Right lobe of liver (tissue), 6 donors: ENCODE results near the gene PLPP6. TPM values are rescaled to one million over a fixed set of nuclear protein-coding genes. Genes with fewer than 3 reads are reported as not detected.

Experiments used
- ATAC-seq, 4 donors: fragments of 200-7000 bp; cut with Tn5 transposase; one replicate each; pipeline ENCODE4 v1.9.1; 2020; ENCODE audit warnings: mild to moderate bottlenecking in 4 of 4, moderate library complexity in 4 of 4
- DNase-seq, 3 donors: peaks; one replicate each; pipeline ENCODE4 v3.0.0-alpha.2; 2020
- H3K27ac ChIP-seq, 3 donors: fragments of 200-600 bp; one replicate each; pipeline ENCODE4 v1.8.0; 2022
- H3K27me3 ChIP-seq, 2 donors: fragments of 200-600 bp; one replicate each; pipeline ENCODE4 v1.8.0; 2022
- H3K36me3 ChIP-seq, 4 donors: fragments of 200-600 bp; sonication (generic) in 1 of 4; one replicate each; pipeline versions ENCODE4 v1.5.1 to v1.8.0; 2017 to 2022; ENCODE audit warnings: control low read depth in 1 of 4
- H3K4me1 ChIP-seq, 4 donors: fragments of 200-600 bp; sonication (generic) in 1 of 4; one replicate each; pipeline versions ENCODE4 v1.5.1 to v1.8.0; 2017 to 2022; ENCODE audit warnings: control low read depth in 1 of 4
- H3K4me3 ChIP-seq, 3 donors: fragments of 200-600 bp; one replicate each; pipeline ENCODE4 v1.8.0; 2022
- H3K9me3 ChIP-seq, 4 donors: fragments of 200-600 bp; sonication (generic) in 1 of 4; one replicate each; pipeline versions ENCODE4 v1.5.1 to v1.8.0; 2017 to 2022; ENCODE audit warnings: control low read depth in 1 of 4
- POLR2A ChIP-seq: fragments of 450-650 bp; IDR thresholded peaks from one replicate; pipeline ENCODE4 v1.6.1; 2017; ENCODE audit warnings: antibody characterized with exemption, mild to moderate bottlenecking
- WGBS: methylation state at CpG from one replicate; pipeline ENCODE4 v1.1.6; 2018; ENCODE audit warnings: low coverage, low lambda C conversion rate; ENCODE audit not compliant: insufficient coverage; ENCODE audit errors: missing lambda C conversion rate; 5-methylcytosine and 5-hydroxymethylcytosine counted together
- intact Hi-C, 2 donors: fragments of 100-400 bp; cut with DNase I; formaldehyde crosslinking; loops; one replicate each; pipeline versions ENCODE4 v1.11.2 to v1.14.1; 2022
- long read RNA-seq: library from polyadenylated mRNA; unstranded; transcript quantifications from one replicate; pipeline ENCODE4 v2.0.0, GENCODE V29; 2019
- total RNA-seq, 6 experiments: library from RNA; depleted of rRNA in 2 of 6; stranded (reverse); fragments of >200 nt in 2 of 6; fragmentation: NEBNext Ultra II Directional in 3 of 6; extraction: Animal tissue kit (Norgen Biotek cat#: 25700) in 3 of 6; gene quantifications; one replicate each; pipeline versions ENCODE4 v1.1.0 to v1.2.4, GENCODE V29; 2016 to 2023
- TF ChIP-seq, protein P1 (sequence below), 4 donors: fragments of 200-600 bp in 3 of 4; fragments of 450-650 bp in 1 of 4; IDR thresholded peaks; one replicate each; pipeline versions ENCODE4 v1.5.1 to v1.8.0; 2016 to 2022; ENCODE audit warnings: antibody characterized with exemption in 4 of 4, mild to moderate bottlenecking in 2 of 4
- donor health status: DM: no; HTN: yes; CAD: no.
- donor health status: DM: no; HTN: no; CAD: no.
- donor health status: DM: no; HTN: no; CAD: no.
- donor health status: DM: no; HTN: yes; CAD: no.
- donor health status: DM: no; HTN: yes; CAD: no.

Gene PLPP6
- 10 to 100 TPM in 2 of 6 experiments, 1 to 10 TPM in 4; 7.8 to 12.4 (median 9.3) TPM for total RNA-seq
- long read RNA-seq, partial matches to known transcripts: 0 of 1 reads
- long read RNA-seq, other reads (novel, unspliced or antisense): 0 of 1 reads

DNA sequence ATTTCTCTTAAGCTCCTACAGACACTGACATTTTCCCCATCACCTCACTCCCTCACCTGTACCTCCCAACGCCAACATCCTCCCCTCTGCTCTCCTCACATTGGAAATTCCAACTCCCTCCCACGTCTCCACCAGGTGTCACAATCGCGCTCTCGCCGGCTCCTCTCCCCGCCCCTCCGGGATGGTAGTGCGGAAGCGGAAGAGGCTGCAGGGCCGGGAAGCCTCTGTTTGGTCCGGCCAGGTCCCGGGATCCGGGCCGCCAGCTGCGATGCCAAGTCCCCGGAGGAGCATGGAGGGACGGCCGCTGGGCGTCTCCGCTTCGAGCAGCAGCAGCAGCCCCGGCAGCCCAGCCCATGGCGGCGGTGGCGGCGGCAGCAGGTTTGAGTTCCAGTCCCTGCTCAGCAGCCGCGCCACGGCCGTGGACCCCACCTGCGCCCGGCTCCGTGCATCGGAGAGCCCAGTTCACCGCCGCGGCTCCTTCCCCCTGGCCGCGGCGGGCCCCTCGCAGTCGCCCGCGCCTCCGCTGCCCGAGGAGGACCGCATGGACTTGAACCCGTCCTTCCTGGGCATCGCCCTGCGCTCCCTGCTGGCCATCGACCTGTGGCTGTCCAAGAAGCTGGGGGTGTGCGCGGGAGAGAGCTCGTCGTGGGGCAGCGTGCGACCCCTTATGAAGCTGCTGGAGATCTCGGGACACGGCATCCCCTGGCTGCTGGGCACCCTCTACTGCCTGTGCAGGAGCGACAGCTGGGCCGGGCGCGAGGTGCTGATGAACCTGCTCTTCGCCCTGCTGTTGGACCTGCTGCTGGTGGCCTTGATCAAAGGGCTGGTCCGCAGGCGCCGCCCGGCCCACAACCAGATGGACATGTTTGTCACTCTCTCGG, at the start of gene PLPP6:
TSS of gene PLPP6 (plus strand) at position 187 of the 881 bp plus-strand sequence. CDS start at position 269, 82 bp downstream.
- H3K27ac ChIP-seq: peak within 1 kb of the TSS; percentile 92 to 94 (median 92)
- TF ChIP-seq, protein P1, sequence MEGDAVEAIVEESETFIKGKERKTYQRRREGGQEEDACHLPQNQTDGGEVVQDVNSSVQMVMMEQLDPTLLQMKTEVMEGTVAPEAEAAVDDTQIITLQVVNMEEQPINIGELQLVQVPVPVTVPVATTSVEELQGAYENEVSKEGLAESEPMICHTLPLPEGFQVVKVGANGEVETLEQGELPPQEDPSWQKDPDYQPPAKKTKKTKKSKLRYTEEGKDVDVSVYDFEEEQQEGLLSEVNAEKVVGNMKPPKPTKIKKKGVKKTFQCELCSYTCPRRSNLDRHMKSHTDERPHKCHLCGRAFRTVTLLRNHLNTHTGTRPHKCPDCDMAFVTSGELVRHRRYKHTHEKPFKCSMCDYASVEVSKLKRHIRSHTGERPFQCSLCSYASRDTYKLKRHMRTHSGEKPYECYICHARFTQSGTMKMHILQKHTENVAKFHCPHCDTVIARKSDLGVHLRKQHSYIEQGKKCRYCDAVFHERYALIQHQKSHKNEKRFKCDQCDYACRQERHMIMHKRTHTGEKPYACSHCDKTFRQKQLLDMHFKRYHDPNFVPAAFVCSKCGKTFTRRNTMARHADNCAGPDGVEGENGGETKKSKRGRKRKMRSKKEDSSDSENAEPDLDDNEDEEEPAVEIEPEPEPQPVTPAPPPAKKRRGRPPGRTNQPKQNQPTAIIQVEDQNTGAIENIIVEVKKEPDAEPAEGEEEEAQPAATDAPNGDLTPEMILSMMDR (IDR thresholded peaks at IDR 0.05): peak; percentile 28 to 63 (median 62)
- peak; percentile 94 for TF ChIP-seq POLR2A
- under 1% methylated on average over 19 of the region's 70 CpGs for WGBS
- no peaks in the 10 kb centered on the region for H3K9me3 ChIP-seq
- H3K36me3 ChIP-seq: no peaks in the 10 kb centered on the region
- intact Hi-C loops: loop anchor here in 1 of 2 donors (10.0 kb wide), 1 partner anchor 82 kb away; the partner anchor contains the start of gene AK3
- DNase-seq: peak; percentile 92 to 94 (median 93)
- peak within 1 kb of the TSS; percentile 65 to 93 (median 76) for H3K4me3 ChIP-seq
- H3K4me1 ChIP-seq: peaks cover 0 to 45% (median 14%) of the 10 kb centered on the region in 4 donors
- peak; percentile 66 to 92 (median 84) for ATAC-seq
- no peaks in the 10 kb centered on the region for H3K27me3 ChIP-seq

- intact Hi-C loops: no loop called here
- Histone ChIP-seq H3K4me1 (peaks cover 0 to 23% (median 8%) of the 10 kb centered on the region in 4 donors), H3K27me3 (no peaks in the 10 kb centered on the region), H3K9me3 (no peaks in the 10 kb centered on the region), H3K27ac (peak overlapping the region; percentile 65 to 86 (median 86)), H3K36me3 (no peaks in the 10 kb centered on the region), H3K4me3 (peak overlapping the region; percentile 7 to 56 (median 34))
- WGBS: 14% methylated on average over 1 of the region's 1 CpG
- TF ChIP-seq, protein P1 (IDR thresholded peaks at IDR 0.05): no peak
- TF ChIP-seq POLR2A: no peak
- DNase-seq (no peak), ATAC-seq (peak; percentile 88 to 90 (median 88))
Observed at GRCh38 chr9:4614627-4615026, 47.5 kb upstream of the PLPP6 start.

DNA sequence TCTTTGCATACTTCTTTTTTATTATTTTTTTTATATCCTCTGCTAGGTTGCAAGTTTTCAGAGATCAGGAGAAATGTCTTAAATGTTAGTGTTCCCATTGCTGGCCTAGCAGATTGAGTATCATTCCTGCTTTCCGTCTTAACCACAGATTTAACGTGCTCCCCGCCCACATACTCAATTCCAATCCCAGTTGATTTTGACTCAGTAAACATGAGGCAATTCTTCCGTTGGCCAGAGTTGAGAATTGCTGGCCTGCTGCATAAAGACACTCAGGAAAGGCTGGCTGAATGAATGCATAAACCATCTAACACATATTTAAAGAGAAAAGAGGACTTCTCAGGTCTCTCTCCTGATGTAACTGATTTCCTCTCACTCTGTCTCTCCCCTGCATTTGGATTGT, 46.8 kb upstream of the PLPP6 start:
- Histone ChIP-seq H3K27ac (peak overlapping the region; percentile 65 to 86 (median 86)), H3K4me3 (peak overlapping the region; percentile 7 to 56 (median 34)), H3K4me1 (peaks cover 0 to 23% (median 8%) of the 10 kb centered on the region in 4 donors), H3K9me3 (no peaks in the 10 kb centered on the region), H3K27me3 (no peaks in the 10 kb centered on the region), H3K36me3 (no peaks in the 10 kb centered on the region)
- intact Hi-C loops: no loop called here
- ATAC-seq: peak; percentile 79 to 86 (median 83)
- TF ChIP-seq POLR2A: no peak
- TF ChIP-seq, protein P1 (IDR thresholded peaks at IDR 0.05): no peak
- WGBS: 16% methylated on average over 4 of the region's 4 CpGs
- DNase-seq: peak in 1 of 3 donors; percentile 67

GRCh38 chr9:4615778-4616177, 46.3 kb upstream of the PLPP6 start:
- DNase-seq (no peak), ATAC-seq (no peak)
- Histone ChIP-seq H3K27ac (peak overlapping the region in 2 of 3 donors; percentile 86), H3K4me3 (no peak overlapping the region), H3K27me3 (no peaks in the 10 kb centered on the region), H3K4me1 (peaks cover 0 to 23% (median 8%) of the 10 kb centered on the region in 4 donors), H3K36me3 (no peaks in the 10 kb centered on the region), H3K9me3 (no peaks in the 10 kb centered on the region)
- 98% methylated on average over 5 of the region's 5 CpGs for WGBS
- intact Hi-C loops: no loop called here
- TF ChIP-seq POLR2A: no peak
- TF ChIP-seq, protein P1 (IDR thresholded peaks at IDR 0.05): no peak
